AG20443 (cell line): Measurements from ENCODE around the gene ACTG1.

Experiments
- DNase-seq: peaks from one replicate; pipeline ENCODE4 v3.0.0; 2012; ENCODE audit warnings: low spot score, mixed read lengths

The ACTG1 gene

GRCh38 chr17:81464586-81464985 is 48.0 kb downstream of the ACTG1 start:
- DNase-seq, result no peak

GRCh38 chr17:81463506-81463905 is 49.1 kb downstream of the ACTG1 start:
- no peak for DNase-seq

GRCh38 chr17:81462506-81463125 is 50.0 kb downstream of the ACTG1 start:
- DNase-seq, result no peak

DNA sequence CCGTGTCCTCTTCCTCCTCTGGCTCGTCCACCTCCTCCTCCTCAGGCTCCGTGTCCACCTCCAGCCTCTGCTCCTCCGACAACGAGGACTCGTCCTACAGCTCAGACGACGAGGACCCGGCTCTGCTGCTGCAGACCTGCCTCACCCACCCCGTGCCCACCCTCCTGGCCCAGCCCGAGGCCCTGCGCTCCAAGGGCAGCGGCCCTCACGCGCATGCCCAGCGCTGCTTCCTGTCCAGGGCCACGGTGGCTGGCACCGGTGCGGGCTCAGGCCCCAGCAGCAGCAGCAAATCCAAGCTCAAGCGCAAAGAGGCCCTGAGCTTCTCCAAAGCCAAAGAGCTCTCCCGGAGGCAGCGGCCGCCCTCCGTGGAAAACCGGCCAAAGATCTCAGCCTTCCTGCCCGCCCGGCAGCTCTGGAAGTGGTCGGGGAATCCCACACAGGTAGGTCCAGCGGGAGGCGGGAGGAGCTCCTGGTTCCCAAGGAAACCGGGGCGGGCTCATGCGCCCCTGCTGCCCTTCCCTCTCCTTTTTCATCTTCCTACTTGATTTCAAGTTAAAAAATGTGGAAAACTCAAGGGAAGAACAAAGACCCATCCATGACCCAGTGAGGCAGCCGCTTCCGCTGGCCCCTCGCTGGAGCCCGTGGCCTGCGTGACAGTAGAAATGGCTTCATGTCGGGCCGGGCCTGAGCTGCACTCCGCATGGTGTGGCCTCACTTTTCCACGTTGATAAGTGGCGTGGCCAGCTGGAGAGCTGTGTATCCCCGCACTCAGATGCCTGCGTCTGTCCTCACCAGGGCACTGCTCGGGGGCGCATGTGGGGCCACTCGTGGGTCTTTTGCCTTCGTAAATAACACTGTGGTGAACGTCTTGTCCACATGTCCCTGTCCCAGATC is 50.7 kb downstream of the ACTG1 start:
- no peak for DNase-seq

GRCh38 chr17:81460856-81461460 is 51.6 kb downstream of the ACTG1 start:
- no peak for DNase-seq
